Measurements from ENCODE around the gene SEC62.

The SEC62 gene

GRCh38 chr3:170024581-170024980 lies 58.0 kb downstream of the SEC62 start:
- no peak for DNase-seq (ENCODE audit: low spot score)
- in situ Hi-C loops (cut with MboI; ENCODE audit: low pct_unique_long_range_greater_than_20kb, low sequenced_read_pairs, unreplicated experiment), result no loop called here
- no peak for TF ChIP-seq CTCF (IDR thresholded peaks at IDR 0.05; ENCODE audit: extremely low read depth, insufficient read depth, missing control alignments)

- TF ChIP-seq CTCF (IDR thresholded peaks at IDR 0.05; ENCODE audit: extremely low read depth, insufficient read depth, missing control alignments), result no peak
- no peak for DNase-seq (ENCODE audit: low spot score)
- in situ Hi-C loops (cut with MboI; ENCODE audit: low pct_unique_long_range_greater_than_20kb, low sequenced_read_pairs, unreplicated experiment), result no loop called here
These were observed 60.9 kb downstream of the SEC62 start for GRCh38 chr3:170027233-170028102.

GRCh38 chr3:170033489-170033888 lies 66.9 kb downstream of the SEC62 start:
- in situ Hi-C loops (cut with MboI; ENCODE audit: low pct_unique_long_range_greater_than_20kb, low sequenced_read_pairs, unreplicated experiment), result no loop called here
- no peak for TF ChIP-seq CTCF (IDR thresholded peaks at IDR 0.05; ENCODE audit: extremely low read depth, insufficient read depth, missing control alignments)
- no peak for DNase-seq (ENCODE audit: low spot score)

- DNase-seq (ENCODE audit: low spot score), result peak; percentile 84
- in situ Hi-C loops (cut with MboI; ENCODE audit: low pct_unique_long_range_greater_than_20kb, low sequenced_read_pairs, unreplicated experiment), result no loop called here
- peak; percentile 89 for TF ChIP-seq CTCF (IDR thresholded peaks at IDR 0.05; ENCODE audit: extremely low read depth, insufficient read depth, missing control alignments)
These were observed 71.1 kb downstream of the SEC62 start, which contains the start of gene GPR160 for GRCh38 chr3:170037463-170038433. Gene GPR160 (plus strand): TSS chr3:170037995. CDS start chr3:170083973, 45,978 bp downstream.

- TF ChIP-seq CTCF (IDR thresholded peaks at IDR 0.05; ENCODE audit: extremely low read depth, insufficient read depth, missing control alignments), result peak; percentile 48
- peak; percentile 41 for DNase-seq (ENCODE audit: low spot score)
- in situ Hi-C loops (cut with MboI; ENCODE audit: low pct_unique_long_range_greater_than_20kb, low sequenced_read_pairs, unreplicated experiment), result no loop called here
These were observed 72.0 kb downstream of the SEC62 start for GRCh38 chr3:170038434-170039110.

GRCh38 chr3:170040418-170040817 lies 73.8 kb downstream of the SEC62 start:
- in situ Hi-C loops (cut with MboI; ENCODE audit: low pct_unique_long_range_greater_than_20kb, low sequenced_read_pairs, unreplicated experiment), result no loop called here
- TF ChIP-seq CTCF (IDR thresholded peaks at IDR 0.05; ENCODE audit: extremely low read depth, insufficient read depth, missing control alignments), result no peak

More at GRCh38 chr3:170040418-170040817, 73.8 kb downstream of the SEC62 start:
- no peak for DNase-seq (ENCODE audit: low spot score)

All from GM13977 (cell line).